ENCODE measurements around the gene FAF1. TPM values are rescaled to one million over a fixed set of nuclear protein-coding genes. Genes with fewer than 3 reads are reported as not detected.

Gene FAF1
- total and polyA plus RNA-seq, 7 donors: 27.5 to 59.3 (median 53.9) TPM

DNA sequence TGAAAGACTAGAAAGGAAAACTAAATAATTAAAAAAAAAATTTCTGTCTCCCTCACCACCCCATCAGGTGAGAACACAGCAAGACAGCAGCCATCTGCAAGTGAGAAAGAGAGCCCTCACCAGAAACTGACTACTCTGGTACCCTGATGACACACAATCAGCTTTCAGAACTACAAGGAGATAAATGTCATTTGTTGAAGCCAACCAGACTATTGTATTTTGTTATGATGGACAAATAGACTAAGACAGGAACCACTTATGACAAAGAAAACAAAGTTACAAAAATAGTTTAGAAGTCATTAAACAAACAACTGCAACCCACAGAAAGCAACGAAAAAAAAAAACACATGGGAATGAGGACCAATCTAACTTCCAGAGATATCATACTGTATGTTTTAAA is 98.3 kb downstream of the FAF1 start:
- H3K4me1 ChIP-seq: peaks cover 0 to 3% (median 0%) of the 10 kb centered on the region in 4 donors
- intact Hi-C loops (cut with DNase I): no loop called here
- H3K27me3 ChIP-seq: no peaks in the 10 kb centered on the region
- no peaks in the 10 kb centered on the region for H3K36me3 ChIP-seq
- no peak for TF ChIP-seq POLR2AphosphoS5 (IDR thresholded peaks at IDR 0.05)
- TF ChIP-seq EP300 (IDR thresholded peaks at IDR 0.05): no peak
- no peak for TF ChIP-seq POLR2A (IDR thresholded peaks at IDR 0.05)
- TF ChIP-seq, protein P1, sequence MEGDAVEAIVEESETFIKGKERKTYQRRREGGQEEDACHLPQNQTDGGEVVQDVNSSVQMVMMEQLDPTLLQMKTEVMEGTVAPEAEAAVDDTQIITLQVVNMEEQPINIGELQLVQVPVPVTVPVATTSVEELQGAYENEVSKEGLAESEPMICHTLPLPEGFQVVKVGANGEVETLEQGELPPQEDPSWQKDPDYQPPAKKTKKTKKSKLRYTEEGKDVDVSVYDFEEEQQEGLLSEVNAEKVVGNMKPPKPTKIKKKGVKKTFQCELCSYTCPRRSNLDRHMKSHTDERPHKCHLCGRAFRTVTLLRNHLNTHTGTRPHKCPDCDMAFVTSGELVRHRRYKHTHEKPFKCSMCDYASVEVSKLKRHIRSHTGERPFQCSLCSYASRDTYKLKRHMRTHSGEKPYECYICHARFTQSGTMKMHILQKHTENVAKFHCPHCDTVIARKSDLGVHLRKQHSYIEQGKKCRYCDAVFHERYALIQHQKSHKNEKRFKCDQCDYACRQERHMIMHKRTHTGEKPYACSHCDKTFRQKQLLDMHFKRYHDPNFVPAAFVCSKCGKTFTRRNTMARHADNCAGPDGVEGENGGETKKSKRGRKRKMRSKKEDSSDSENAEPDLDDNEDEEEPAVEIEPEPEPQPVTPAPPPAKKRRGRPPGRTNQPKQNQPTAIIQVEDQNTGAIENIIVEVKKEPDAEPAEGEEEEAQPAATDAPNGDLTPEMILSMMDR (IDR thresholded peaks at IDR 0.05): no peak
- DNase-seq: no peak
- peaks cover 0 to 8% (median 4%) of the 10 kb centered on the region in 4 donors for H3K9me3 ChIP-seq
- no peak overlapping the region for H3K27ac ChIP-seq
- H3K4me3 ChIP-seq: no peak overlapping the region
- 76 to 83% methylated on average over 1 of the region's 1 CpG for WGBS, 2 donors

- intact Hi-C loops (cut with DNase I): no loop called here
- H3K27ac ChIP-seq: no peak overlapping the region
- H3K36me3 ChIP-seq: no peaks in the 10 kb centered on the region
- no peaks in the 10 kb centered on the region for H3K27me3 ChIP-seq
- H3K4me3 ChIP-seq: no peak overlapping the region
- DNase-seq: no peak
- H3K9me3 ChIP-seq: peaks cover 0 to 8% (median 4%) of the 10 kb centered on the region in 4 donors
- peaks cover 0 to 3% (median 0%) of the 10 kb centered on the region in 4 donors for H3K4me1 ChIP-seq
- 98 to 99% methylated on average over 4 of the region's 4 CpGs for WGBS, 2 donors
- TF ChIP-seq POLR2AphosphoS5 (IDR thresholded peaks at IDR 0.05) (no peak), EP300 (IDR thresholded peaks at IDR 0.05) (no peak), POLR2A (IDR thresholded peaks at IDR 0.05) (no peak)
- TF ChIP-seq, protein P1 (IDR thresholded peaks at IDR 0.05): no peak
Observed at GRCh38 chr1:50860702-50861101, 99.4 kb downstream of the FAF1 start.

- intact Hi-C loops (cut with DNase I): no loop called here
- TF ChIP-seq POLR2A (IDR thresholded peaks at IDR 0.05) (no peak), EP300 (IDR thresholded peaks at IDR 0.05) (no peak)
- no peak overlapping the region for H3K27ac ChIP-seq
- no peak overlapping the region for H3K4me3 ChIP-seq
- peaks cover 0 to 3% (median 0%) of the 10 kb centered on the region in 4 donors for H3K4me1 ChIP-seq
- 93 to 98% methylated on average over 2 of the region's 2 CpGs for WGBS, 2 donors
- no peaks in the 10 kb centered on the region for H3K36me3 ChIP-seq
- peaks cover 0 to 8% (median 4%) of the 10 kb centered on the region in 4 donors for H3K9me3 ChIP-seq
- DNase-seq: no peak
- H3K27me3 ChIP-seq: no peaks in the 10 kb centered on the region
Observed at GRCh38 chr1:50860256-50860655, 99.8 kb downstream of the FAF1 start.

GRCh38 chr1:50859657-50860056 is 100.4 kb downstream of the FAF1 start:
- Histone ChIP-seq H3K9me3 (peaks cover 0 to 8% (median 4%) of the 10 kb centered on the region in 4 donors), H3K4me1 (peaks cover 0 to 3% (median 0%) of the 10 kb centered on the region in 4 donors), H3K36me3 (no peaks in the 10 kb centered on the region), H3K27me3 (no peaks in the 10 kb centered on the region), H3K27ac (no peak overlapping the region), H3K4me3 (no peak overlapping the region)
- no peak for TF ChIP-seq POLR2A (IDR thresholded peaks at IDR 0.05)
- no peak for TF ChIP-seq POLR2AphosphoS5 (IDR thresholded peaks at IDR 0.05)
- no peak for DNase-seq
- intact Hi-C loops (cut with DNase I): no loop called here
- 96 to 99% methylated on average over 1 of the region's 1 CpG for WGBS, 2 donors

GRCh38 chr1:50858761-50859160 is 101.3 kb downstream of the FAF1 start:
- no peaks in the 10 kb centered on the region for H3K27me3 ChIP-seq
- no peak overlapping the region for H3K27ac ChIP-seq
- peaks cover 0 to 3% (median 0%) of the 10 kb centered on the region in 4 donors for H3K4me1 ChIP-seq
- H3K9me3 ChIP-seq: peaks cover 0 to 8% (median 4%) of the 10 kb centered on the region in 4 donors
- 89 to 97% methylated on average over 1 of the region's 1 CpG for WGBS, 2 donors
- intact Hi-C loops (cut with DNase I): no loop called here
- no peak for TF ChIP-seq POLR2A (IDR thresholded peaks at IDR 0.05)
- no peak for TF ChIP-seq POLR2AphosphoS5 (IDR thresholded peaks at IDR 0.05)
- TF ChIP-seq, protein P1 (IDR thresholded peaks at IDR 0.05): no peak
- no peak for TF ChIP-seq EP300 (IDR thresholded peaks at IDR 0.05)
- DNase-seq: no peak
- no peaks in the 10 kb centered on the region for H3K36me3 ChIP-seq
- H3K4me3 ChIP-seq: no peak overlapping the region

DNA sequence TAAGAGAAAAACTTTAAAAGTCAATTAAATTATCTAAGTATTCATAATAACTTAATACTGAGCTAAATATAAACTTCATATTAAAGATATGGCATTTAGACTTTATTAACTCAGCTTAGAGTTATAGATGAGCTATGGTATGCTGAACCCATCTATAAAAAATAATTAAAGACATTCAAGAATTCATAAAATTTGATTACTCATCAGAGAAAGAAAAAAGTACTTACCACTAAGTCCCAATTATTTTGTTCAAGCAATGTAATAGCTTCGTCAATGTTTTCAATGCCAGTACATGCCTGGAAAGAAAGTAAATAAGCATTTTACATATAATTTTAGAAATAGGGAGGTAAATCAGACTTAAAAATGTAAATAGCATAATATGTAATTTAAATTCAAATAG is 102.4 kb downstream of the FAF1 start:
- intact Hi-C loops (cut with DNase I): no loop called here
- Histone ChIP-seq H3K4me3 (no peak overlapping the region), H3K9me3 (peaks cover 0 to 8% (median 4%) of the 10 kb centered on the region in 4 donors), H3K27ac (no peak overlapping the region), H3K27me3 (no peaks in the 10 kb centered on the region), H3K4me1 (peaks cover 0 to 9% (median 0%) of the 10 kb centered on the region in 4 donors), H3K36me3 (no peaks in the 10 kb centered on the region)
- no peak for DNase-seq
- TF ChIP-seq, protein P1 (IDR thresholded peaks at IDR 0.05): no peak
- no peak for TF ChIP-seq EP300 (IDR thresholded peaks at IDR 0.05)
- TF ChIP-seq POLR2A (IDR thresholded peaks at IDR 0.05): no peak
- no peak for TF ChIP-seq POLR2AphosphoS5 (IDR thresholded peaks at IDR 0.05)
- 95% methylated on average over 1 of the region's 1 CpG for WGBS, 2 donors
